Panc1 (cell line): Measurements from ENCODE around the gene ERC2.

Experiments used
- POLR2AphosphoS5 ChIP-seq: IDR thresholded peaks from 2 replicates; pipeline ENCODE4 v1.6.1; 2012; ENCODE audit warnings: mild to moderate bottlenecking, low read depth, low read length, moderate library complexity
- TCF7L2 ChIP-seq: IDR thresholded peaks from 2 replicates; pipeline ENCODE4 v1.6.1; 2011; ENCODE audit warnings: mild to moderate bottlenecking, low read depth, low read length, inconsistent platforms
- TF ChIP-seq, protein P1 (sequence below): fragments of 450-650 bp; IDR thresholded peaks from 2 replicates; pipeline ENCODE4 v1.5.1; 2017; ENCODE audit warnings: mild to moderate bottlenecking
- TF ChIP-seq, protein P2 (sequence below), 2 experiments: IDR thresholded peaks; 2 replicates each; pipeline ENCODE4 v1.6.1; 2011 to 2012; ENCODE audit warnings: low read depth in 2 of 2, control low read depth in 1 of 2, low read length in 1 of 2, mild to moderate bottlenecking in 1 of 2, moderate library complexity in 1 of 2; ENCODE audit not compliant: insufficient read depth in 1 of 2

DNA sequence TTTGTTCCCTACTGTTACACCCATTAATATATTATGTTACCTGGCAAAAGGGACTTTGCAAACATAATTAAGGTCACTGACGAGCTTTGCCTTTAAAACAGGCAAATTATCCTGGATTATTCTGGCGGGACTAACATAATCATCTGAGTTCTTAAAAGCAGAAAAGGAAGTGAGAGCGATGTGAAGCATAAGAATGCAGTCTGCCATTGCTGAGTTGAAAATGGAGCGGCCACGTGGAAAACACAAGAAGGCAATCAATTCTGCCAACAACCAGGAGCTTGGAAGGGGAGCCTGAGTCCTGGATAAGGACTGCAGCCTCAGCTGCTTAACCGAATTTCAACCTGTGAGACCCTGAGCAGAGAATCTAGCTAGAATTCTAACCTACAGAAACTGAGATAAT is 653.0 kb downstream of the ERC2 start:
- TF ChIP-seq, protein P1, sequence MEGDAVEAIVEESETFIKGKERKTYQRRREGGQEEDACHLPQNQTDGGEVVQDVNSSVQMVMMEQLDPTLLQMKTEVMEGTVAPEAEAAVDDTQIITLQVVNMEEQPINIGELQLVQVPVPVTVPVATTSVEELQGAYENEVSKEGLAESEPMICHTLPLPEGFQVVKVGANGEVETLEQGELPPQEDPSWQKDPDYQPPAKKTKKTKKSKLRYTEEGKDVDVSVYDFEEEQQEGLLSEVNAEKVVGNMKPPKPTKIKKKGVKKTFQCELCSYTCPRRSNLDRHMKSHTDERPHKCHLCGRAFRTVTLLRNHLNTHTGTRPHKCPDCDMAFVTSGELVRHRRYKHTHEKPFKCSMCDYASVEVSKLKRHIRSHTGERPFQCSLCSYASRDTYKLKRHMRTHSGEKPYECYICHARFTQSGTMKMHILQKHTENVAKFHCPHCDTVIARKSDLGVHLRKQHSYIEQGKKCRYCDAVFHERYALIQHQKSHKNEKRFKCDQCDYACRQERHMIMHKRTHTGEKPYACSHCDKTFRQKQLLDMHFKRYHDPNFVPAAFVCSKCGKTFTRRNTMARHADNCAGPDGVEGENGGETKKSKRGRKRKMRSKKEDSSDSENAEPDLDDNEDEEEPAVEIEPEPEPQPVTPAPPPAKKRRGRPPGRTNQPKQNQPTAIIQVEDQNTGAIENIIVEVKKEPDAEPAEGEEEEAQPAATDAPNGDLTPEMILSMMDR = no peak
- TF ChIP-seq POLR2AphosphoS5 (no peak), TCF7L2 (no peak)
- TF ChIP-seq, protein P2, sequence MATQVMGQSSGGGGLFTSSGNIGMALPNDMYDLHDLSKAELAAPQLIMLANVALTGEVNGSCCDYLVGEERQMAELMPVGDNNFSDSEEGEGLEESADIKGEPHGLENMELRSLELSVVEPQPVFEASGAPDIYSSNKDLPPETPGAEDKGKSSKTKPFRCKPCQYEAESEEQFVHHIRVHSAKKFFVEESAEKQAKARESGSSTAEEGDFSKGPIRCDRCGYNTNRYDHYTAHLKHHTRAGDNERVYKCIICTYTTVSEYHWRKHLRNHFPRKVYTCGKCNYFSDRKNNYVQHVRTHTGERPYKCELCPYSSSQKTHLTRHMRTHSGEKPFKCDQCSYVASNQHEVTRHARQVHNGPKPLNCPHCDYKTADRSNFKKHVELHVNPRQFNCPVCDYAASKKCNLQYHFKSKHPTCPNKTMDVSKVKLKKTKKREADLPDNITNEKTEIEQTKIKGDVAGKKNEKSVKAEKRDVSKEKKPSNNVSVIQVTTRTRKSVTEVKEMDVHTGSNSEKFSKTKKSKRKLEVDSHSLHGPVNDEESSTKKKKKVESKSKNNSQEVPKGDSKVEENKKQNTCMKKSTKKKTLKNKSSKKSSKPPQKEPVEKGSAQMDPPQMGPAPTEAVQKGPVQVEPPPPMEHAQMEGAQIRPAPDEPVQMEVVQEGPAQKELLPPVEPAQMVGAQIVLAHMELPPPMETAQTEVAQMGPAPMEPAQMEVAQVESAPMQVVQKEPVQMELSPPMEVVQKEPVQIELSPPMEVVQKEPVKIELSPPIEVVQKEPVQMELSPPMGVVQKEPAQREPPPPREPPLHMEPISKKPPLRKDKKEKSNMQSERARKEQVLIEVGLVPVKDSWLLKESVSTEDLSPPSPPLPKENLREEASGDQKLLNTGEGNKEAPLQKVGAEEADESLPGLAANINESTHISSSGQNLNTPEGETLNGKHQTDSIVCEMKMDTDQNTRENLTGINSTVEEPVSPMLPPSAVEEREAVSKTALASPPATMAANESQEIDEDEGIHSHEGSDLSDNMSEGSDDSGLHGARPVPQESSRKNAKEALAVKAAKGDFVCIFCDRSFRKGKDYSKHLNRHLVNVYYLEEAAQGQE (IDR thresholded peaks at IDR 0.05; ENCODE audit: insufficient read depth in 1 of 2, low read depth in 2 of 2, low read length in 1 of 2) = no peak
